NCI-H128 (cell line): Measurements from ENCODE around the gene KRTAP5-7.
"Not testable (repeated sequence)": the region's sequence is repeated elsewhere in the genome, so short reads cannot be mapped to it uniquely, and the experiment has no call there.

Source experiments
- DNase-seq: peaks from one replicate; lab custom pipeline; 2025; ENCODE audit not compliant: unreplicated experiment; lab: John Stamatoyannopoulos, UW

KRTAP5-7 gene

DNA sequence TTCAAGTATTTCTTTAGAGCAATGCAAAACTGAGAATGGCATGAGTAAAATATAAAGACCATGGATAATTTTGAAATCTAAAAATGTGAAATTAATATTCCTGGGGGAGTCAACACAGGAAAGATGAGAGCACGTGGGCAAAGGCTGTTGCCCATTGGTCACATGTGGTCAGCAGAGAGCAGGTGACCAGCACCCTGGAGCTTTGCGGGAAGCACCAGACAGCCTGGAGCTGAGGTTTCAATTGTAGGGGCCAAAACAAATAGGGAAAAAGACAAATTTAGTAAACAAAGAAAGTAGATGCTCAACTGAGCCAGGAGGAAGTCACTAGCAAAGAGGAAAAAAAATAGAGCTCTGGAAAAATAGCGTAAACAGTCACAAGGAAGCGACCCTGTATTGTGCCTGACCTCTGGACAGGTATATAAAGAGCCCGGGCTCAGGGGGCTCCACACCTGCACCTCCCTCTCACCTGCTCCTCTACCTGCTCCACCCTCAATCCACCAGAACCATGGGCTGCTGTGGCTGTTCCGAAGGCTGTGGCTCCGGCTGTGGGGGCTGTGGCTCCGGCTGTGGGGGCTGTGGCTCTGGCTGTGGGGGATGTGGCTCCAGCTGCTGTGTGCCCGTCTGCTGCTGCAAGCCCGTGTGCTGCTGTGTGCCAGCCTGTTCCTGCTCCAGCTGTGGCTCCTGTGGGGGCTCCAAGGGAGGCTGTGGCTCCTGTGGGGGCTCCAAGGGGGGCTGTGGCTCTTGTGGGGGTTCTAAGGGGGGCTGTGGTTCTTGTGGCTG is at the start of gene KRTAP5-7:
Gene KRTAP5-7, plus strand, starts transcription at position 472 of the 780 bp plus-strand sequence. Its CDS starts 34 bp downstream, at position 506.
- DNase-seq: not testable (repeated sequence)

DNA sequence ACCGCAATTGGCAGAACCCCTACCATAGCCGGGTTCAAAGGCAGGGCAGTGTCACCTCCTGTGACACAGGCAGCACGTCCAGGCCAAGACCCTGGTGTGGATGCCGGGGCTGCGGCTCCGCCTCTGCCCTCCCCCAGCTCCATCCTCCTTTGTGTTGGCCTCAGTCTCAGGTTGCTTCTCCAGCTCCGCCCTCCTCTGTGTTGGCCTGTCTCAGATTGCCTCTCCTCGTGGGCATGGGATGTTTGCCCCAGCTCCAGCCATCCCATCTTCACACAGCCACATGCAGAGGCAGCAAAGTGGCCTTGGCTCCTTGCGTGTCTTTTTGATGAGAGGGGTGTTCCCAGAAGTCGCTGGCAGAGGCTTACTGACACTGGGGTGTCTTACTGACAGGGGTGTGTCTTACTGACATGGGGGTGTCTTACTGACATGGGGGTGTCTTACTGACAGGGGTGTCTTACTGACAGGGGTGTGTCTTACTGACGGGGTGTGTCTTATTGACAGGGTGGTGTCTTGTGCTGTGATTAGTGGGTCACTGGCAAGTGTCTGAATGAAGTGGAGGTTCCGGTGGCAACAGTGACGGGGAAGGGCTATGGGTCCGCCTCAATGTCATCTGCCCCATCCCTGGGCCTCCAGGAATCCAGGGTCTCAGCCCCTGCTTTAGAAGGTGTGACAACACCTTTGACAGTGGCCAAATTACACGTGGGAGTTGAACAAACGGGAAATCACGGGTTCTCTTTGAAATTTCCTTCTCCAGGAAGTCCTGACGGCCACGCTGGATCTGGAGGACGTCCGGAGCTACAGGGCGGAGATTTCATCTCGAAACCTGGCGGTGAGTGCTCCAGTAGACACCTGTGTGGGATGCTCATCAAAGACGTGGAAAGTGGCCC is 49.2 kb upstream of the KRTAP5-7 start:
- DNase-seq: no peak

DNA sequence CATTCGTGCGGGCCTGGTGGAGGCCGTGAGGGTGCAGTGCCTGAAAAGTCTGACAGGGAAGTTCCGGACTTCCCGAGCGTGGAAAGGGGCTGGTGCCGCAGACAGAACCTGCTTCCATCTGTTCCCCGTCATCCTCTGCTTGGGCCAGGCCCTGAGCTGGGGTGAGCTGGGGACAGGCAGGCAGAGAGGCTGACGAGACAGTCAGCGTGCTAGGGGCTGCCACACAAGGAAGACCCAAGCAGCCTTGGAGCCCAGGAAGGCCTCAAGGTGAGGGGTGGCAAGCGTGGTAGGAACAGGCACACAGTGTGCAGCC is 48.6 kb upstream of the KRTAP5-7 start:
- DNase-seq: no peak

- DNase-seq: no peak
Measured at GRCh38 chr11:71481101-71481960, 45.7 kb upstream of the KRTAP5-7 start.

GRCh38 chr11:71482216-71482615 is 44.9 kb upstream of the KRTAP5-7 start:
- DNase-seq: no peak

- no peak for DNase-seq
Measured at GRCh38 chr11:71482746-71483364, 44.2 kb upstream of the KRTAP5-7 start.

GRCh38 chr11:71483692-71484091 is 43.4 kb upstream of the KRTAP5-7 start:
- DNase-seq: no peak

- DNase-seq: no peak
Measured at GRCh38 chr11:71484248-71485062, 42.6 kb upstream of the KRTAP5-7 start.

GRCh38 chr11:71485063-71485399 is 42.0 kb upstream of the KRTAP5-7 start:
- DNase-seq: no peak

- no peak for DNase-seq
Measured at GRCh38 chr11:71485466-71485865, 41.6 kb upstream of the KRTAP5-7 start.

DNA sequence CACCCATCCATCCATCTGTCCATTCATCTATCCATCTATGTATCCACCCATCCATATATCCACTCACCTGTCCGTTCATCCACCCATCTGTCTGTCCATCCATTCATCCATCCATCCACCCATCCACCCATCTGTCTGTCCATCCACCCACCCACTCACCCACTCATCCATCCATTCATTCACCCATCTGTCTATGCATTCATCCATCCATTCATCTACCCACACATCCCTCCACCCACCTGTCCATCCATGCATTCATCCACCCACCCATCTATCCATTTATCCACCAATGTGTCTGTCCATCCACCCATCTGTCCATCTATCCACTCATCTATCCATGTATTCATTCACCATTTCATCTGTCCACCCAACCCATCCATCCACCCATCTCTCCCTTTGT is 40.7 kb upstream of the KRTAP5-7 start:
- no peak for DNase-seq

GRCh38 chr11:71488681-71489270 is 38.3 kb upstream of the KRTAP5-7 start:
- no peak for DNase-seq

- DNase-seq: no peak
Measured at GRCh38 chr11:71489311-71490043, 37.6 kb upstream of the KRTAP5-7 start.

DNA sequence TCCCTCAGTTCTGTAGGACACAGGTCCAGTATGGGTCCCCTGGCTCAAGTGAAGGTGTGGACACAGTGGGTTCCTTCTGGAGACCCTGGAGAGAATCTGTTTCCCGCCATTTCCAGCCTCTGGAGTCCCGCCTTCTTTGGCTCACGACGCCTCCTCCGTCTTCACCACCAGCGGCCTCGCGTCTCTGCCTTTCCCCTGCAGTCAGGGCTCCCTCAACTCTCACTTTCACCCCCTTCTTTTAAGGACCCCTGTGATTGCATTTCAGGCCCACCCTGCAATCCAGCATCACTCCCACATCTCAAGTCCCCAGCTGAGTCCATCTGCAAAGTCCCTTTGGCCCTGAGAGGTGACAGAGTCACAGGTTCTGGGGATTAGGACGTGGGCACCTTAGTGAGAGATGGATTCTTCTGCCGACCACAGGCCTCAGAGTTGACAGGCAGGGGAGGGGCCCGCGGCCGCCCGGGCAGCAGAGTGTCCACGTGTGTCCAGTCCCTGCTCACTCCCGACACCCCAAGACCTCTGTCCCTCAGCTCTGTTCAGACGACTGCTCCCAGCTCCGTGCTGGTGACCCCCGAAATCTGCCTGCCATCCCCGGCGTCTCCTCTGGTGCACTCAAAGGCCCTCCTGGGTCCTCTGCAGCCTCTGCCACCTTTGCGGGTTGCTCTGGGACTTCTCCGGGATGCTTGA is 36.9 kb upstream of the KRTAP5-7 start:
- no peak for DNase-seq

- DNase-seq: no peak
Measured at GRCh38 chr11:71490731-71491390, 36.2 kb upstream of the KRTAP5-7 start.

- DNase-seq: no peak
Measured at GRCh38 chr11:71491531-71491930, 35.5 kb upstream of the KRTAP5-7 start.

- DNase-seq: no peak
Measured at GRCh38 chr11:71491940-71492339, 35.1 kb upstream of the KRTAP5-7 start.
